ENCODE results near the gene CREBBP. TPM values are rescaled to one million over a fixed set of nuclear protein-coding genes. Genes with fewer than 3 reads are reported as not detected.
A peak's percentile ranks its signal among the peaks of the same experiment; 100 is the strongest.
"Not testable (repeated sequence)": the region's sequence is repeated elsewhere in the genome, so short reads cannot be mapped to it uniquely, and the experiment has no call there.

The CREBBP gene
- total and polyA plus RNA-seq, 4 donors = 5.4 to 103 (median 61.0) TPM

GRCh38 chr16:3912373-3912772 is 31.9 kb upstream of the CREBBP start:
- ATAC-seq (ENCODE audit: low FRiP score) (no peak), DNase-seq (peak in 1 of 2 donors; percentile 42)
- peaks cover 3% of the 10 kb centered on the region for H3K9me3 ChIP-seq (ENCODE audit: control insufficient read depth, low read length)
- intact Hi-C loops (cut with DNase I) = no loop called here
- no peak overlapping the region for H3K4me3 ChIP-seq (ENCODE audit: low read length in 2 of 2)
- H3K36me3 ChIP-seq (ENCODE audit: control insufficient read depth in 1 of 2, insufficient read depth in 2 of 2, low read length in 1 of 2) = no peaks in the 10 kb centered on the region
- WGBS, 2 donors = 89 to 91% methylated on average over 12 of the region's 12 CpGs
- no peaks in the 10 kb centered on the region for H3K4me1 ChIP-seq (ENCODE audit: control insufficient read depth in 1 of 2, insufficient read depth in 2 of 2, low read length in 2 of 2)
- H3K27ac ChIP-seq (ENCODE audit: low read depth in 1 of 2, low read length in 2 of 2) = no peak overlapping the region
- no peaks in the 10 kb centered on the region for H3K27me3 ChIP-seq (ENCODE audit: control insufficient read depth in 1 of 2, insufficient read depth in 2 of 2, low read length in 1 of 2)

- H3K4me3 ChIP-seq (ENCODE audit: low read length in 2 of 2); H3K9me3 ChIP-seq (ENCODE audit: control insufficient read depth, low read length); H3K36me3 ChIP-seq (ENCODE audit: control insufficient read depth in 1 of 2, insufficient read depth in 2 of 2, low read length in 1 of 2); H3K27ac ChIP-seq (ENCODE audit: low read depth in 1 of 2, low read length in 2 of 2); ATAC-seq (ENCODE audit: low FRiP score); H3K4me1 ChIP-seq (ENCODE audit: control insufficient read depth in 1 of 2, insufficient read depth in 2 of 2, low read length in 2 of 2); intact Hi-C loops (cut with DNase I); H3K27me3 ChIP-seq (ENCODE audit: control insufficient read depth in 1 of 2, insufficient read depth in 2 of 2, low read length in 1 of 2): not testable (repeated sequence)
- peak in 1 of 2 donors; percentile 41 for DNase-seq
- 91 to 93% methylated on average over 6 of the region's 6 CpGs for WGBS, 2 donors
These were observed 31.2 kb upstream of the CREBBP start for GRCh38 chr16:3911741-3912140.

DNA sequence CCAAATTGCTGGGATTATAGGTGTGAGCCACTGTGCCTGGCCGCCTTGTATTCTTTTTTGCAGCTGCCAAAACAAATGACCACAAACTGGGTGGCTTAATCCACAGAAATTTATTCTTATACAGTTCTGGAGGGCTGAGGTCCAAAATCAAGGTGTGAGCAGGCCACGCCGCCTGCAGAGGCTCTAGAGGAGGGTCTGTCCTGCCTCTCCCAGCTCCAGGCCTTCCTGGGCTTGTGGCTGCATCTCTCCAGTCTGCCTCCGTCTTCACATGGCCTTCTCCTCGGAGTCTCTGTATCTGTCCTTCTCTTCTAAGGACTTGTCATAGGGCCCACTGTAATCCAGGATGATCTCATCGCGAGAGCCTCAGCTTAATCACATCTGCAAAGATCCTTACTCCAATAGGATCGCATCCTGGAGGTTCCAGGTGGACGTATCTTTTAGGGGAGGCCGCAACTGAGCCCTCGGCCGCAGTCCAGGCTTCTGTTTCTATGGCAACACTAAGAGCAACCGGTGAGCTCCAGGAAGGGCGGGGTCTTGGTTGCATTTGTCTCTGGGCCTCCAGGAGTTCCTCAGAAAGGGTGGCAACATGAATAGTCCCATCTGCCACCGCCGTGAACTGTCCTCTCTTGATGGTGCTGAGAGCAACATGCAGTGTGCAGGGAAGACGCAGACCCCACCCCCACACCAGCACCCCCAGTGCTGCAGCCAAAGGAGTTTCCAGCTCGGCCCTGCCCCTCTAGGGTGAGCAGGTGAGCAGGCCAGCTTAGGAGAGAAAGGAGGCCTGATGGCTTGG is 29.5 kb upstream of the CREBBP start:
- Histone ChIP-seq H3K27ac (ENCODE audit: low read depth in 1 of 2, low read length in 2 of 2) (no peak overlapping the region), H3K27me3 (ENCODE audit: control insufficient read depth in 1 of 2, insufficient read depth in 2 of 2, low read length in 1 of 2) (no peaks in the 10 kb centered on the region), H3K4me1 (ENCODE audit: control insufficient read depth in 1 of 2, insufficient read depth in 2 of 2, low read length in 2 of 2) (no peaks in the 10 kb centered on the region), H3K4me3 (ENCODE audit: low read length in 2 of 2) (no peak overlapping the region), H3K36me3 (ENCODE audit: control insufficient read depth in 1 of 2, insufficient read depth in 2 of 2, low read length in 1 of 2) (no peaks in the 10 kb centered on the region), H3K9me3 (ENCODE audit: control insufficient read depth, low read length) (no peaks in the 10 kb centered on the region)
- WGBS, 2 donors = 76 to 82% methylated on average over 18 of the region's 18 CpGs
- intact Hi-C loops (cut with DNase I) = no loop called here
- ATAC-seq (ENCODE audit: low FRiP score) (no peak), DNase-seq (peak in 1 of 2 donors; percentile 71)

DNA sequence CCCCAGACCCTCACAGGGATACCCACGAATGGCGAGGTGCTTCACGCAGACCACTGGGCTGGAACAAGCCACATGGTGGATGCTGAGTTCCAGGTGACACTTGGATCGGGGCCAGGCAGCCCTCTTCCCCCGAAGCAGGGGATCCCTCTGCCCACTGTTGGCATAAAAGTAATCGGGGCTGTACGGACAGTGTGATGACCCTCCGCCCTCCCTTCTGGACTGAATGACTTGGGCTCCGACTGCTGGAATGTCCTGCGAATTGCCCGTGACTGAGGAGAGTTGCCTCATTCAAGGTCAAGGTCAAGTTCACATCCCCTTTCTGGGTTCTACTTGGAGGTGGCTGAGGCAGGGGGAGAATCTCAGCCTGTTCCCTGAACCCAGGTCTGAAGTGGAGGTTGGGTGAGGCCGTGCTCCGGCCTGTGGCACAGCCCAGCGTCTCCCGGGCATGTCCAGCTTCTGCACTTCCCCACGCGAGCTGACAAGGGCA is 28.5 kb upstream of the CREBBP start:
- no peak overlapping the region for H3K27ac ChIP-seq (ENCODE audit: low read depth in 1 of 2, low read length in 2 of 2)
- WGBS, 2 donors = 88 to 91% methylated on average over 17 of the region's 17 CpGs
- no peaks in the 10 kb centered on the region for H3K27me3 ChIP-seq (ENCODE audit: control insufficient read depth in 1 of 2, insufficient read depth in 2 of 2, low read length in 1 of 2)
- ATAC-seq (ENCODE audit: low FRiP score) (no peak), DNase-seq (peak in 1 of 2 donors; percentile 42)
- intact Hi-C loops (cut with DNase I) = no loop called here
- H3K4me1 ChIP-seq (ENCODE audit: control insufficient read depth in 1 of 2, insufficient read depth in 2 of 2, low read length in 2 of 2) = no peaks in the 10 kb centered on the region
- no peak overlapping the region for H3K4me3 ChIP-seq (ENCODE audit: low read length in 2 of 2)
- no peaks in the 10 kb centered on the region for H3K9me3 ChIP-seq (ENCODE audit: control insufficient read depth, low read length)
- no peaks in the 10 kb centered on the region for H3K36me3 ChIP-seq (ENCODE audit: control insufficient read depth in 1 of 2, insufficient read depth in 2 of 2, low read length in 1 of 2)

DNA sequence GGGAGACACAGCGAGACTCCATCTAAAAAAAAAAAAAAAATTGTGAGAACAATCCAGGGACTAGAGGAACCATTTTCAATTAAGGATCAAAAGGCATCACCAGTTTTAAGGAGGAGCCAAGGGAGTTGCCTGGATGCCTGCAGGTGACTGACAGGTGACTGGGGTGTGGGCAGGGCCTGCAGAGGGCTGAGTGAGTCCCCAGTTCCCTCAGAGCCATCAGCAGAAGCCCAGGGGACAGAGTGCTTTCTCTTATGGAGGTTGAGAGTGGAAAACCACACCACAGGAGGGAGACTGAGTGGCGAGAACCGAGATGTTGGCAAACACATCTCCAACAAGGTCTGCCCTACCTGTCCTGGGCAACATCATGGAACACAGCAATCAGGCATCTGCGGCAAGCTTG is 27.1 kb upstream of the CREBBP start:
- H3K36me3 ChIP-seq (ENCODE audit: control insufficient read depth in 1 of 2, insufficient read depth in 2 of 2, low read length in 1 of 2) = no peaks in the 10 kb centered on the region
- WGBS, 2 donors = 83 to 84% methylated on average over 4 of the region's 4 CpGs
- H3K9me3 ChIP-seq (ENCODE audit: control insufficient read depth, low read length) = no peaks in the 10 kb centered on the region
- no peaks in the 10 kb centered on the region for H3K4me1 ChIP-seq (ENCODE audit: control insufficient read depth in 1 of 2, insufficient read depth in 2 of 2, low read length in 2 of 2)
- DNase-seq (peak in 1 of 2 donors; percentile 20), ATAC-seq (ENCODE audit: low FRiP score) (no peak)
- no peak overlapping the region for H3K4me3 ChIP-seq (ENCODE audit: low read length in 2 of 2)
- H3K27ac ChIP-seq (ENCODE audit: low read depth in 1 of 2, low read length in 2 of 2) = no peak overlapping the region
- H3K27me3 ChIP-seq (ENCODE audit: control insufficient read depth in 1 of 2, insufficient read depth in 2 of 2, low read length in 1 of 2) = no peaks in the 10 kb centered on the region
- intact Hi-C loops (cut with DNase I) = no loop called here

GRCh38 chr16:3906363-3906762 is 25.9 kb upstream of the CREBBP start:
- Histone ChIP-seq H3K27me3 (ENCODE audit: control insufficient read depth in 1 of 2, insufficient read depth in 2 of 2, low read length in 1 of 2) (no peaks in the 10 kb centered on the region), H3K36me3 (ENCODE audit: control insufficient read depth in 1 of 2, insufficient read depth in 2 of 2, low read length in 1 of 2) (no peaks in the 10 kb centered on the region), H3K4me3 (ENCODE audit: low read length in 2 of 2) (no peak overlapping the region), H3K4me1 (ENCODE audit: control insufficient read depth in 1 of 2, insufficient read depth in 2 of 2, low read length in 2 of 2) (no peaks in the 10 kb centered on the region), H3K27ac (ENCODE audit: low read depth in 1 of 2, low read length in 2 of 2) (no peak overlapping the region), H3K9me3 (ENCODE audit: control insufficient read depth, low read length) (no peaks in the 10 kb centered on the region)
- WGBS, 2 donors = 92 to 96% methylated on average over 1 of the region's 1 CpG
- ATAC-seq (ENCODE audit: low FRiP score) (no peak), DNase-seq (no peak)
- intact Hi-C loops (cut with DNase I) = no loop called here

GRCh38 chr16:3904875-3905274 is 24.4 kb upstream of the CREBBP start:
- Histone ChIP-seq H3K36me3 (ENCODE audit: control insufficient read depth in 1 of 2, insufficient read depth in 2 of 2, low read length in 1 of 2) (no peaks in the 10 kb centered on the region), H3K27ac (ENCODE audit: low read depth in 1 of 2, low read length in 2 of 2) (no peak overlapping the region), H3K27me3 (ENCODE audit: control insufficient read depth in 1 of 2, insufficient read depth in 2 of 2, low read length in 1 of 2) (no peaks in the 10 kb centered on the region), H3K9me3 (ENCODE audit: control insufficient read depth, low read length) (no peaks in the 10 kb centered on the region), H3K4me3 (ENCODE audit: low read length in 2 of 2) (no peak overlapping the region), H3K4me1 (ENCODE audit: control insufficient read depth in 1 of 2, insufficient read depth in 2 of 2, low read length in 2 of 2) (no peaks in the 10 kb centered on the region)
- 71 to 72% methylated on average over 3 of the region's 3 CpGs for whole genome bisulfite sequencing, 2 donors
- intact Hi-C loops (cut with DNase I) = no loop called here
- ATAC-seq (ENCODE audit: low FRiP score) (no peak), DNase-seq (peak in 1 of 2 donors; percentile 31)

DNA sequence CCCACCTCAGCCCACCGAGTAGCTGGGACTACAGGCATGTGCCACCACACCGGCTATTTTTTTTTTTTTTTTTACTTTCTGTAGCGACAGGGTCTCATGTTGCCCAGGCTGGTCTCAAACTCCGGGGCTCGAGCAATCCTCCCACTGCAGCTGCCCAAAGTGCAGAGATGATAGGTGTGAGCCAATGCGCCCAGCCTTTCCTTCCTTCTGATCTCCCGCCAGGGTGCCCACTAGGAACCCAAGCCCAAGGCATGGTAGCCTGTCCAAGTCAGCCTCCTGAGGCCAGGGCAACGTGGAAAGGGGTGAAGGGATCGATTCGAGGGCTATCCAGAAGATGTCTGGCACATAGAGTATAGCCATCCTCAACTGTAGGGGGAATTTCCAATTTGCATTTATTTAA is 9.6 kb upstream of the CREBBP start:
- peaks cover 2% of the 10 kb centered on the region for H3K9me3 ChIP-seq (ENCODE audit: control insufficient read depth, low read length)
- DNase-seq (no peak), ATAC-seq (ENCODE audit: low FRiP score) (no peak)
- WGBS, 2 donors = 87 to 89% methylated on average over 10 of the region's 10 CpGs
- H3K4me1 ChIP-seq (ENCODE audit: control insufficient read depth in 1 of 2, insufficient read depth in 2 of 2, low read length in 2 of 2) = no peaks in the 10 kb centered on the region
- H3K27ac ChIP-seq (ENCODE audit: low read depth in 1 of 2, low read length in 2 of 2) = no peak overlapping the region
- no peak overlapping the region for H3K4me3 ChIP-seq (ENCODE audit: low read length in 2 of 2)
- H3K36me3 ChIP-seq (ENCODE audit: control insufficient read depth in 1 of 2, insufficient read depth in 2 of 2, low read length in 1 of 2) = no peaks in the 10 kb centered on the region
- peaks cover 0 to 3% of the 10 kb centered on the region in 2 donors for H3K27me3 ChIP-seq (ENCODE audit: control insufficient read depth in 1 of 2, insufficient read depth in 2 of 2, low read length in 1 of 2)
- intact Hi-C loops (cut with DNase I) = no loop called here

GRCh38 chr16:3889059-3889458 is 8.5 kb upstream of the CREBBP start:
- no peak for ATAC-seq (ENCODE audit: low FRiP score)
- no peaks in the 10 kb centered on the region for H3K9me3 ChIP-seq (ENCODE audit: control insufficient read depth, low read length)
- H3K27ac ChIP-seq (ENCODE audit: low read depth in 1 of 2, low read length in 2 of 2) = no peak overlapping the region
- intact Hi-C loops (cut with DNase I) = no loop called here
- no peak overlapping the region for H3K4me3 ChIP-seq (ENCODE audit: low read length in 2 of 2)
- DNase-seq = no peak
- H3K36me3 ChIP-seq (ENCODE audit: control insufficient read depth in 1 of 2, insufficient read depth in 2 of 2, low read length in 1 of 2) = no peaks in the 10 kb centered on the region
- H3K27me3 ChIP-seq (ENCODE audit: control insufficient read depth in 1 of 2, insufficient read depth in 2 of 2, low read length in 1 of 2) = peaks cover 0 to 3% of the 10 kb centered on the region in 2 donors
- WGBS, 2 donors = 80 to 84% methylated on average over 4 of the region's 4 CpGs
- H3K4me1 ChIP-seq (ENCODE audit: control insufficient read depth in 1 of 2, insufficient read depth in 2 of 2, low read length in 2 of 2) = no peaks in the 10 kb centered on the region
